GM19467 (cell line): ENCODE results near the gene CDC25A.

ENCODE experiments used
- ATAC-seq: cut with Tn5 transposase; IDR thresholded peaks from one replicate; pipeline ENCODE4 v1.9.1; 2021; ENCODE audit warnings: mild to moderate bottlenecking, moderate library complexity; ENCODE audit not compliant: unreplicated experiment

The CDC25A gene

GRCh38 chr3:48112108-48112791 lies 76.0 kb downstream of the CDC25A start:
- peak; percentile 92 for ATAC-seq

GRCh38 chr3:48110463-48110862 lies 77.8 kb downstream of the CDC25A start:
- no peak for ATAC-seq

GRCh38 chr3:48107227-48107626 lies 81.0 kb downstream of the CDC25A start:
- no peak for ATAC-seq
